Endothelial cell of umbilical vein (primary cell): Measurements from ENCODE around the gene SLC35B2. TPM values are rescaled to one million over a fixed set of nuclear protein-coding genes. Genes with fewer than 3 reads are reported as not detected.
A peak's percentile ranks its signal among the peaks of the same experiment; 100 is the strongest.

Experiments
- BruUV-seq: library from RNA; stranded (reverse); fragments of 400-500 nt; replicated peaks from 2 replicates; lab custom pipeline; 2021; lab: Mats Ljungman, UMichigan
- CTCF ChIA-PET: fragments of 300-600, 350-600 bp; sonication (Branson Sonifier 250); formaldehyde crosslinking; loops from one replicate; lab custom pipeline; 2021; ENCODE audit warnings: antibody characterized with exemption, inconsistent platforms; lab: Charles Lee
- POLR2A ChIA-PET: fragments of 300-600, 350-600 bp; sonication (Branson Sonifier 250); formaldehyde crosslinking; loops from one replicate; lab custom pipeline; 2021; ENCODE audit warnings: antibody characterized with exemption, inconsistent platforms; lab: Charles Lee
- DNase-seq: peaks from one replicate; pipeline ENCODE4 v3.0.0-alpha.2; 2011; ENCODE audit warnings: low read depth, low spot score
- FAIRE-seq: peaks from 2 replicates; lab custom pipeline; 2011; peaks lifted over from hg19 to GRCh38; lab: Jason Lieb, UNC
- H2AFZ ChIP-seq: 2 replicates; pipeline ENCODE4 v1.6.0; 2012; ENCODE audit warnings: low read depth, low read length, control low read depth, inconsistent platforms
- H3K27ac ChIP-seq: 2 replicates; pipeline ENCODE4 v1.5.1; 2011; ENCODE audit warnings: low read depth, mild to moderate bottlenecking, control low read depth, low read length, moderate library complexity; ENCODE audit not compliant: insufficient read depth
- H3K27me3 ChIP-seq, 2 experiments: 2 replicates each; pipeline versions ENCODE4 v1.6.0 to v1.6.1; 2011; ENCODE audit warnings: low read length in 2 of 2, mixed read lengths in 1 of 2; ENCODE audit not compliant: control insufficient read depth in 2 of 2, insufficient read depth in 2 of 2
- H3K36me3 ChIP-seq, 2 experiments: 2 replicates in 1 of 2; 3 replicates in 1 of 2; pipeline ENCODE4 v1.5.1; 2011; ENCODE audit warnings: low read length in 2 of 2, mild to moderate bottlenecking in 1 of 2, moderate library complexity in 1 of 2; ENCODE audit not compliant: control insufficient read depth in 2 of 2, insufficient read depth in 2 of 2; ENCODE audit errors: extremely low read depth in 1 of 2
- H3K4me1 ChIP-seq: 3 replicates; pipeline ENCODE4 v1.5.1; 2011; ENCODE audit warnings: mild to moderate bottlenecking, low read length; ENCODE audit not compliant: control insufficient read depth, insufficient read depth; ENCODE audit errors: extremely low read depth
- H3K4me2 ChIP-seq: 2 replicates; pipeline ENCODE4 v1.6.1; 2011; ENCODE audit warnings: low read length, control low read depth, mixed read lengths; ENCODE audit not compliant: insufficient read depth
- H3K4me3 ChIP-seq, 3 experiments: fragments of 200-600 bp in 1 of 3; sonication (generic), shearing (Covaris generic) in 1 of 3; replicated peaks in 1 of 3; 2 replicates each; pipeline ENCODE4 v1.5.1; 2011 to 2016; ENCODE audit warnings: control low read depth in 3 of 3, low read length in 3 of 3, mild to moderate bottlenecking in 2 of 3, inconsistent platforms in 1 of 3, low read depth in 1 of 3, moderate library complexity in 1 of 3; ENCODE audit not compliant: insufficient read depth in 1 of 3
- H3K79me2 ChIP-seq: 2 replicates; pipeline ENCODE4 v1.6.0; 2012; ENCODE audit warnings: low read length, inconsistent platforms; ENCODE audit not compliant: control insufficient read depth, insufficient read depth
- H3K9ac ChIP-seq: replicated peaks from 2 replicates; pipeline ENCODE3; 2011; ENCODE audit warnings: low read length, control low read depth; ENCODE audit not compliant: insufficient read depth; ENCODE audit errors: extremely low read depth
- H3K9me1 ChIP-seq: replicated peaks from 3 replicates; pipeline ENCODE4 v1.6.0; 2011; ENCODE audit warnings: mild to moderate bottlenecking, low read length; ENCODE audit not compliant: control insufficient read depth, insufficient read depth; ENCODE audit errors: extremely low read depth
- H3K9me3 ChIP-seq: replicated peaks from 2 replicates; pipeline ENCODE4 v1.5.1; 2012; ENCODE audit warnings: low read length, inconsistent platforms; ENCODE audit not compliant: control insufficient read depth, insufficient read depth
- H4K20me1 ChIP-seq: replicated peaks from 2 replicates; pipeline ENCODE3; 2011; ENCODE audit warnings: mild to moderate bottlenecking, low read length; ENCODE audit not compliant: control insufficient read depth, insufficient read depth; ENCODE audit errors: extremely low read depth
- EZH2 ChIP-seq: IDR thresholded peaks from 2 replicates; pipeline ENCODE4 v1.6.1; 2012; ENCODE audit warnings: borderline replicate concordance, low read depth, mild to moderate bottlenecking, moderate library complexity, low read length, inconsistent platforms; ENCODE audit not compliant: severe bottlenecking
- FOS ChIP-seq: IDR thresholded peaks from 2 replicates; pipeline ENCODE4 v1.6.1; 2011; ENCODE audit warnings: mild to moderate bottlenecking, low read length, moderate library complexity, borderline replicate concordance; ENCODE audit not compliant: insufficient read depth
- GATA2 ChIP-seq: IDR thresholded peaks from 2 replicates; pipeline ENCODE4 v1.7.0; 2011; ENCODE audit warnings: low read depth, mild to moderate bottlenecking, moderate library complexity, mixed read lengths, low read length; ENCODE audit not compliant: insufficient read length, insufficient read depth
- JUN ChIP-seq: IDR thresholded peaks from 2 replicates; pipeline ENCODE4 v1.6.1; 2011; ENCODE audit warnings: borderline replicate concordance, low read depth; ENCODE audit not compliant: insufficient read length, insufficient read depth
- MAX ChIP-seq: IDR thresholded peaks from 2 replicates; pipeline ENCODE4 v1.6.1; 2011; ENCODE audit not compliant: insufficient read depth, insufficient read length
- MYC ChIP-seq: IDR thresholded peaks from one replicate; pipeline ENCODE4 v1.6.1; 2011; ENCODE audit warnings: mild to moderate bottlenecking, low read depth, low read length
- POLR2A ChIP-seq: IDR thresholded peaks from 2 replicates; pipeline ENCODE4 v1.6.1; 2012; ENCODE audit warnings: low read depth, mild to moderate bottlenecking, control low read depth, low read length
- POLR2AphosphoS5 ChIP-seq: IDR thresholded peaks from 2 replicates; pipeline ENCODE4 v1.6.1; 2012; ENCODE audit warnings: low read depth, mild to moderate bottlenecking, control low read depth, low read length, moderate library complexity; ENCODE audit not compliant: insufficient read depth
- dilution Hi-C: fragments of 300-500 bp; cut with MboI; formaldehyde crosslinking; loops from one replicate; pipeline ENCODE4 v1.15.0; 2019; ENCODE audit warnings: low sequenced_read_pairs; ENCODE audit not compliant: extremely low pct_ligation_motif_present
- intact Hi-C: fragments of 100-400 bp; cut with micrococcal nuclease; formaldehyde crosslinking; loops from one replicate; pipeline ENCODE4 v1.10.0; 2022
- polyA plus RNA-seq, 4 experiments: library from polyadenylated mRNA; depleted of rRNA in 3 of 4; stranded (reverse) in 3 of 4; unstranded in 1 of 4; fragments of >200 nt; gene quantifications; 2 replicates each; pipeline versions ENCODE4 v1.2.1 to v1.2.3, GENCODE V29; 2011 to 2012; ENCODE audit warnings: missing spikeins in 1 of 4
- total RNA-seq: library from RNA; stranded (reverse); gene quantifications from 2 replicates; pipeline ENCODE4 v1.2.3, GENCODE V29; 2021

Gene SLC35B2
- total and polyA plus RNA-seq, 2 donors (not counting 3 experiments of a cell fraction or from before 2014, with no cell fraction given), result 53.4 to 112 TPM

- intact Hi-C loops, result no loop called here
- Histone ChIP-seq H3K27me3 (no peaks in the 10 kb centered on the region), H3K4me3 (peak overlapping the region in 2 of 3 experiments; percentile 5 to 85), H3K27ac (no peak overlapping the region), H3K4me1 (peaks cover 26% of the 10 kb centered on the region), H3K79me2 (peaks cover 63% of the 10 kb centered on the region), H3K9me1 (no peaks in the 10 kb centered on the region), H2AFZ (no peak overlapping the region), H4K20me1 (peaks cover 9% of the 10 kb centered on the region), H3K9me3 (no peaks in the 10 kb centered on the region), H3K4me2 (peak overlapping the region; percentile 96), H3K9ac (peak overlapping the region; percentile 93), H3K36me3 (peaks cover 38 to 40% of the 10 kb centered on the region in 2 experiments)
- ChIA-PET POLR2A (interaction anchor here (0.5 kb wide), 1 partner anchor 122 kb away, joined by 3 read pairs; the partner anchor contains the start of genes MRPL14 and TMEM63B), CTCF (no interaction called here)
- dilution Hi-C loops, result no loop called here
- no peak for TF ChIP-seq POLR2A
- no peak for TF ChIP-seq EZH2
- TF ChIP-seq MAX, result no peak
- TF ChIP-seq MYC, result no peak
- TF ChIP-seq JUN, result no peak
- no peak for TF ChIP-seq POLR2AphosphoS5
- TF ChIP-seq GATA2, result no peak
- TF ChIP-seq FOS, result no peak
- BruUV-seq, result no TSS peak
- DNase-seq (no peak), FAIRE-seq (no peak)
Measured at GRCh38 chr6:44249082-44249748, 8.1 kb downstream of the SLC35B2 start.
